HG03139 (cell line): ENCODE results near the gene TP53I11.

Experiments used
- ATAC-seq: cut with Tn5 transposase; IDR thresholded peaks from one replicate; pipeline ENCODE4 v1.9.1; 2021; ENCODE audit not compliant: unreplicated experiment

The TP53I11 gene

DNA sequence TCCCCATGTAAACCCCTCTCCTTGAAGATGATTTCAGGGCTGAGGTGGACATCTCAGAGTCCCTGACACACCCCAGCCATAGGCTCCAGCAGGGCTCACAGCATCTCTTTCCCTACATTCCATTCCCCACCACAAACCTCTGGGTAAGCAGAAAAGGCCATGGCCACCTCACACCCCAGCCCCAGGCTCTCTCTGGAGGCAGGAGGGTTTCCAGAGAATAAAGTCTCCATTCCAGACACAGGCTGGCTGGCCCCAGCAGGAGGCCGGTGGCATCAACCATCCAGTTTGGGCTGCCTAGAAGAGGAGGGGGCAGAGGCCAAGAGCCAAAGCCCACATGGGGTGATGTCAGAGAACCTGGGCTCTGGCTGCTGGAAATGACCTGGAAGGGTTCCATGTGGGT, 61.4 kb downstream of the TP53I11 start:
- ATAC-seq = no peak

DNA sequence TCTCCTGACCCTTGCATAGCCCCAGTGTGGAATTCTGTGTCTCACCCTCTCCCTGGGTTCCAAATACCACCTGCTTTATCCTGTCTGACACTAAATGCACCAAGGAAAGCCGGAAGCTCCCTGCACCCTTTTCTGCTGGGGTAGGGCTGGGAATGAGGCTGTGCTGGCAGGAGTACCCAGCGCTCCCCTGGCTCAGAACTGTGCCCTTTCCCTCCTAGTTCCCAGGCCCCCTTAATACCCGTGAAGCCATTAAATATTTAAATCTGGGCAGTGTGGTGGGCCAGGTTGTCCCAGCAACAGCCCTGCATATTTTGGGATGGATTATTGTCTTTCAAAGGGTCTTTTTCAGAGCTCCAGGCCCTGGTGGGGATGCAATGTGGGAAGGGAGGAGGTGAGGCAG, 63.0 kb downstream of the TP53I11 start:
- no peak for ATAC-seq

DNA sequence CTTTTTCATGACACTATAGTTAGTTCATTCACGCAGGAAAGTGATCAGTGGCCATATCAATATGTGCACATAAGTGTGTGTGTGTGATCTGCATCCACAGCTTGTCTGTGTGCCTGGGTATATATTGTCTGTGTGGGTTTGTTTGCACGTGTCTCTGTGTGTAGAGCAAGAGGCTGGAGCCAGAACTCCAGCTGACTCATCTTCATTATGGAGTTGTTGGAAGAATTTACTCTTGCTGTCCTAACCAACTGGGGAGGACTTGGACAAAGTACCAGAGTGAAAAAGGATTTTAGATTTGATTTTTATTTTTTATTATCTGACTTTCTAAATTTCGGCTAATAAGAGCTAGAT, 63.9 kb downstream of the TP53I11 start:
- ATAC-seq = no peak

DNA sequence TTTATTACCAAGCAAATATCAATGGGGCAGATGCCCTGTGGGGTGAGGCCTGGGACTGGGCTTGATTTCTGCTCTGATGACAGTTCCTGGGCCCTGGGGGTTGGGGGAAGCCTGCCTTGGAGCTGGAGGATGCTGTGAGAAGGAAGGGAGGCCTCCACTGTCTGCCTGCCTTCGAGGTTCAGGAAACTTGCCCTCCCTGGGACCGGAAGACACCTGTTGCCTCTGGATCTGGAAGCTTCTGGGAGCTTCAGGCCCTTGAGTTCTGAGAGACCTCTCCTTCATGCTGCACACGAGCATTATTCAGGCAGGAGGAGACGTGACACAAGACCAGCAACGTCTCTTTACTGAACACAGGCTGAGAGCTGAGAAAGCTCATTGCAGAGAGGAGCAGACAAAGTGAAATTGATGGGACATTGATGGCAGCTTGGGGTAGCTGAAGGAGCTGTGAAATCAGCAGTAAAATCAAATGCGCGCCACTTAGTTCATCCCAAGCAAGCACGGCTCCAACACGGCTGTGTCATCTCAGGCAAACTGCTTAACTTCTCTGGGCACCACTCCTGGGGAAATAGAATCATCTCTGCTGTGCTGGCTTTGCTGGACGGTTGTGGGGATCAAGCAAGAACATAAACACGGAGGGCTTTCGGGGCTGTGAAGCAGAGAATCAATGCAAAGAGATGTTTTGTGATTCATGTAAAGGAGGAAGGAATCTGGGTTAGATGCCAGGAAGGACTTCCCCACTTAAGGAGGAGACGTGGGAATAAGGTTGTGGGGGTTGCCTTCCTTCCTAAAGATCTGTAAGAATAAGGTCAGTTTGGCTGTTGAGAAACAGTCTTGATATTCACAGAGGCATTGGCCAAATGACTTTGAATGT, 64.5 kb downstream of the TP53I11 start:
- ATAC-seq = no peak

DNA sequence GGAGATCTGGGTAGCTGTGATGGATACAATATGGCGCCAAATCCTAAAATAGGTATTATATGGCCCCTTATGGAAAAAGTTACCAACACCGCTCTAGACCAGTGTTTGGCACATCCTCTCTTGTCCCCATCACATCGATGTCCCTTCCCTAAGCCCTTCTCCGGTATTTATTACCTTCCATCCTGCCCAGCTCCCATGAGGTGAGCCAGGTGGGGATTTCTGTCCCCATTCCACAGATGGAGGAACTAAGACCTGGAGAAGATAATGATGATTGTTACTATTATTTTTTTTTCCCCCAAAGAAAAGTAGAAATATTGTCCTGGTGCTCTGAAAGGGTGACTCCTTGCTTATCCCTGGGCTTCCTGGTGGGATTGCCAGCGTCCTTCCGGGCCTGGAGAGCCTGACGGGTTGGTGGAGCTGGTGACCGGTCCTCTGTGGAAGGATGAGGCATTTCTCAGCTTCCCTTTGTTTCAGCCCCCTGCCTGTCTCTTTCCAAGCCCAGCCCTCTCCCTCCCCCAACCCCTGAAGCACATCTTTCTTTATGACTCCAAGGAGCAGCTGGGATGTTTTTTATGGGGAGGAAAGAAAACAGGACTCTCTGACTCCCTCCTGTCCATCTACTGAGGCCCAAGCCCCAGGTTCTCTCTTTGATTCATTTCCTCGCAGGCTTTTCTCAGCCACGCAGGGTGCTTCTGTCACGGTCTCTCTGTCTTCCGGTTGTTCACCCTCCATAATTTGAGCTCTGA, 65.4 kb downstream of the TP53I11 start:
- ATAC-seq = no peak

DNA sequence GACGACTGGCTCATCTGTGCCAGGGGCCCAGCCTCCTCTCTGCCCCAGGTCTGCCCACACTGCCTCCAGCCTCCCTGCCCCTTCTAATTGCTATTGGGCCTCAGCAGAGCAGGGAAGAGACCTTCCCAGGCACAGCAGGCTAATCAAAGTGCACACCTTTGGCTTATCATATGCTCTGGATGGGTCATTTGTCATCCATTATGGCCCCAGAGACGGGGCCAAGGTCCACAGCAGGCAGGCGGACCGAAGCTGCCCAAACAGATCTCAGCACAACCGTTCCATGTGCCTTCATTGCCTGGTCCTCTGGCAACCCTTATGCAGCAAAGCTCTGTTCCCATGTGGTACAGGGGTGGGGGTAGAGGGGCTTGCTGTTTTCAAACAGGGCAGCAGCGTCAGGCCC, 66.6 kb downstream of the TP53I11 start:
- ATAC-seq = no peak

DNA sequence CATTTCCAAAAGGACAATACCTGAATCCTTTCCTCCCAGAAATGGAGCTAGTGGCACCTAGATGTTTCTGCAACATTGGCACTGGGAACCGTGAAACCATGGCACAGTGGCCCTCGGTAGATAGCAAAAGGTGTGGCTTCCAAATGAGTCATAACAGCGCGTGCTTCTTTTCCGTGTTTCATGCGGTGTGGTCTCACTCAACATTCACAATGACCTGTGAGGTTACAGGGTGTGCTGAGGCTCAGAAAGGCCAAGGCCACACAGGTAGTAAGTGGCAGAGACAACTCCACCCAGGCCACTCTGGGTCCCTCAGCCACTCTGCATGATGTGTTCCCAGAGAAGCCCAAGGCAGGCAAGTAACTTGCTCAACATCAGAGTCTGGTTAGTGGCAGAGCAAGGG, 67.4 kb downstream of the TP53I11 start:
- ATAC-seq = no peak
